GM12874 (cell line): ENCODE results near the gene CDKN2B-AS1.

Source experiments
- TF ChIP-seq, protein P1 (sequence below): IDR thresholded peaks from 2 replicates; pipeline ENCODE4 v1.5.1; 2011; ENCODE audit warnings: low read depth, mild to moderate bottlenecking, control low read depth, low read length, moderate library complexity; ENCODE audit not compliant: insufficient read depth

Gene CDKN2B-AS1

GRCh38 chr9:22131817-22132216, 137.2 kb downstream of the CDKN2B-AS1 start:
- TF ChIP-seq, protein P1, sequence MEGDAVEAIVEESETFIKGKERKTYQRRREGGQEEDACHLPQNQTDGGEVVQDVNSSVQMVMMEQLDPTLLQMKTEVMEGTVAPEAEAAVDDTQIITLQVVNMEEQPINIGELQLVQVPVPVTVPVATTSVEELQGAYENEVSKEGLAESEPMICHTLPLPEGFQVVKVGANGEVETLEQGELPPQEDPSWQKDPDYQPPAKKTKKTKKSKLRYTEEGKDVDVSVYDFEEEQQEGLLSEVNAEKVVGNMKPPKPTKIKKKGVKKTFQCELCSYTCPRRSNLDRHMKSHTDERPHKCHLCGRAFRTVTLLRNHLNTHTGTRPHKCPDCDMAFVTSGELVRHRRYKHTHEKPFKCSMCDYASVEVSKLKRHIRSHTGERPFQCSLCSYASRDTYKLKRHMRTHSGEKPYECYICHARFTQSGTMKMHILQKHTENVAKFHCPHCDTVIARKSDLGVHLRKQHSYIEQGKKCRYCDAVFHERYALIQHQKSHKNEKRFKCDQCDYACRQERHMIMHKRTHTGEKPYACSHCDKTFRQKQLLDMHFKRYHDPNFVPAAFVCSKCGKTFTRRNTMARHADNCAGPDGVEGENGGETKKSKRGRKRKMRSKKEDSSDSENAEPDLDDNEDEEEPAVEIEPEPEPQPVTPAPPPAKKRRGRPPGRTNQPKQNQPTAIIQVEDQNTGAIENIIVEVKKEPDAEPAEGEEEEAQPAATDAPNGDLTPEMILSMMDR: no peak

DNA sequence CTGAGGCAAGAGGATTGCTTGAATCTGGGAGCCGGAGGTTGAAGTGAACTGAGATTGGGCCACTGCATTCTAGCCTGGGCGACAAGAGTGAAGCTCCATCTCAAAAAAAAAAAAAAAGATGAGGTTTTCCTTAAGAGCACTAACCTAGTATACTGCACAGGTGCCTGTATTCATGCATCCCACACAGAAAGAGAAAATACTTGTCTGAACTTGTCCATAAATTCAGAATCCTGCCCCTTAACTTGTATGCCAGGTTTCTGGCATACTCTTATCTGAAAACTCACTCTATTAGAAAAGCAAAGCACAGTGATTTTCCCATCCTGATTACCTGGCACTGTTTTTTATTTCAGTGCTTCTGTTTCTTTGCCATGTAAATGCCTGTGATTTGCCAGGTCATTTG, 139.8 kb downstream of the CDKN2B-AS1 start:
- TF ChIP-seq, protein P1: no peak

DNA sequence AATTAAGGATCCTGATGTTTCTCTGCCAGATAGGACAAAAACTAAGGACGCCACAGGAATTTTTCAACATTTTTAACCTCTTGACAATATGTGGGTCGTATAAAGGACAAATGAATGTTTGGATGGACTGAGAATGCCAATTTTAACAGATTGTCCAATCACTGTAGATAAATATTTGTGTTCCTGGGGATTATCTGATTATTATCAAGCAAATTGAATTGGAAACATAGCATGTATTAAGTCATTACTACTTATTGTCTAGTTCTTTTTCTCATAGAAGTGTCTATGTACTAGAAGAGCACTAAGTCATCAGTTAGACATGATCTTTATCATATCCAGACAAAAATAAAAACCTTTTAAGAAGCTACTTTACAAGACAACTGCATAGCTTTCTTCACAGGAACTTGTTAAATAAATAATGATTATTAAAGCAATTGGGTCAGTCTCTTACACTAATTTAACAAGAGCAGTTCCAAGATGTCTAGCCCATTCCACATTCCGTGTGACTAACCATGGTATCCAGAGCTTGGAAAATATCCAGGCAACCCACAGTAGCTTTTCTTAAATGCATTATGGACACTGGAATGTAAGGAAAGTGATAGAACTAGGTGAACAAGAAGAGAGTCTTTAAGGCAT, 142.0 kb downstream of the CDKN2B-AS1 start:
- TF ChIP-seq, protein P1: no peak

GRCh38 chr9:22138956-22139660, 144.5 kb downstream of the CDKN2B-AS1 start:
- TF ChIP-seq, protein P1: no peak

DNA sequence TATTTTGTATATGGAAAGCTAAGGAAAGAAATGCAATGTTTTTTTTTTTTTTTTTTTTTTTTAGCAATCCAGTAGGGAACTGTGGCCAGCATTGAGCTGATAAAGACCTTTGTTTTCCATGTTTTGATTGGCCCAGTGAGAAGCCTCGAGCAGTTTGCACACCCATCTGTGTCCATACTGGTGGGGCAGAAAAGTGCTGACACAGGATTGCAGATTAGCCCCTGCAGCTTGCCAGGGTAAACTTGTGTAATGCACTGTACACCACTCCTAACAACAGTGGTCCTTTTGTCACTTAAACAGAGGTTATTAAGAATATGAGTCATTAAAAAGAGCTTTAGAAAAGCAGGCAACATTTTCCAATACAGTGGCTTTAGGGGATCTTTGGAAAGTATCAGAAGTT, 147.3 kb downstream of the CDKN2B-AS1 start:
- TF ChIP-seq, protein P1: no peak

GRCh38 chr9:22142671-22143070, 148.1 kb downstream of the CDKN2B-AS1 start:
- TF ChIP-seq, protein P1: no peak

DNA sequence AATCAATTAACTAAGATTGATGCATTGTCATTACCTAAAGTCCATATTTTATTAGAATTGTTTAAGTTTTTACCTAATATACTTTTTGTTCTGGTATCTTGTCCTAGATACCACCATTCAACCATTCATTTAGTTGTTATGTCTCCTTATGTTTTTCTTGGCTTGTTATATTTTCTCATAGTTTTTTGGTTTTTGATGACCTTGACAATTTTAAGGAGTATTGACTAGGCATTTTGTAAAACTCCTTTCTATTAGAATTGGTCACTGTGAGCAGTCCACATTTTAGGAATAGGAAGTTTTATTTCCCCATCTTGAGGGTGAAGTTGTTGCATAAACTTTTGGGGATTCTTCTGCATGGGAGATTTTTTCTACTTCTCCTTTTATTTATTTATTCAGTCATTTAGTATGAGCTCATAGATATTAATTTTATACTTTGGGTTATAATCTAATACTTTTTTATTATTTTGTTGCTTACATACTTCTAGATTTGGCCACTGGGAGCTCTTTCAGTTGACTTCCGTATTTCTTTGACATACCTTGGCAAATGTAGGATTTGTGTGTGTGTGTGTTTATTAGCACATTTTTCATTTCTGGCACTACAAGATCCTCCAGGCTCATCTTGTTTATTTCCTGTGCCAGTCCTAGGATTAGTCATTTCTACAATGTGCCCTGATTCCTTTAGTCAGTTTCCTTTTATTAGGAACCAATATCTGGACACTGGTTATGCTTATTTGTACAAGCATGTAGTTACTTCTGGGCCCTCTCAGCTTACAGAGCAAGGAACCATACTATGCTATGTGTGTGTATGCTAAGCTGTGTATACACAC, 149.4 kb downstream of the CDKN2B-AS1 start:
- TF ChIP-seq, protein P1: no peak
